Central memory CD8-positive, alpha-beta T cell (primary cell): Measurements from ENCODE around the gene FAM186B.

ENCODE experiments used
- ATAC-seq: fragments of 150-1000 bp; cut with Tn5 transposase; replicated peaks from 2 replicates; pipeline ENCODE4 v1.10.0; 2022; ENCODE audit warnings: mild to moderate bottlenecking, moderate FRiP score, moderate number of reproducible peaks; ENCODE audit not compliant: poor library complexity, severe bottlenecking; ENCODE audit errors: extremely low read depth
- DNase-seq, 2 donors: peaks; one replicate each; pipeline ENCODE4 v3.0.0; 2021; ENCODE audit warnings: low spot score in 2 of 2
- H3K27ac Mint-ChIP-seq: one replicate; pipeline ENCODE4 v1.8.0; 2022; ENCODE audit warnings: low read depth, mild to moderate bottlenecking, moderate library complexity, mixed read lengths
- H3K27me3 Mint-ChIP-seq: one replicate; pipeline ENCODE4 v1.8.0; 2022; ENCODE audit warnings: mixed read lengths
- H3K36me3 Mint-ChIP-seq: one replicate; pipeline ENCODE4 v1.8.0; 2022; ENCODE audit warnings: mild to moderate bottlenecking, moderate library complexity, mixed read lengths; ENCODE audit not compliant: insufficient read depth
- H3K4me1 Mint-ChIP-seq: one replicate; pipeline ENCODE4 v1.8.0; 2022; ENCODE audit warnings: mixed read lengths
- H3K4me3 Mint-ChIP-seq: one replicate; pipeline ENCODE4 v1.8.0; 2022; ENCODE audit warnings: mild to moderate bottlenecking, moderate library complexity, mixed read lengths
- H3K9me3 Mint-ChIP-seq: one replicate; pipeline ENCODE4 v1.8.0; 2022; ENCODE audit warnings: mixed read lengths

FAM186B gene

GRCh38 chr12:49567302-49567610 is 38.2 kb downstream of the FAM186B start:
- peaks cover 37% of the 10 kb centered on the region for H3K36me3 Mint-ChIP-seq
- no peak for DNase-seq
- no peaks in the 10 kb centered on the region for H3K9me3 Mint-ChIP-seq
- peaks cover 64% of the 10 kb centered on the region for H3K4me1 Mint-ChIP-seq
- ATAC-seq = peak; percentile 25
- H3K4me3 Mint-ChIP-seq = peak overlapping the region; percentile 97
- H3K27me3 Mint-ChIP-seq = no peaks in the 10 kb centered on the region
- peak overlapping the region; percentile 99 for H3K27ac Mint-ChIP-seq

DNA sequence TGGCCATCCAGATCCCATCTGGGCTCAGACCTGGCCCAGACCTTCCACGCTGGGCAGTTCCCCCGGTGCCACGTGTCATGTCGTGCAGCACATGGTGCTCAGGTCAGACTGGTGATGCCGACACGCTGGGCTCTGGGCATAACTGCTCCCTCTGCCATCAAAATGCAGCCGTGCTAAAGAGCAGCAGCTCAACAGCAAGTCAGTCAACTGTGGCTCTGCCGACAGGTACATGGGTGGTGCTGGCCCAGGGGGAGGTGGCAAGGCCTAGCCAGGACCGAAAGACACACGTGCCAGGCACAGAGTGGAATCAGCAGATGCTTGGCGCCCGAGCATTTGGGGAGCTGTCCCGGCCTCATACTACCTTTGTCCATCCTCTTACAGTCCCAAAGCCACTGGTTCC is 39.1 kb downstream of the FAM186B start:
- Mint-ChIP-seq H3K4me1 (peaks cover 57% of the 10 kb centered on the region), H3K36me3 (peaks cover 43% of the 10 kb centered on the region), H3K9me3 (no peaks in the 10 kb centered on the region), H3K4me3 (no peak overlapping the region), H3K27me3 (no peaks in the 10 kb centered on the region), H3K27ac (no peak overlapping the region)
- no peak for ATAC-seq
- no peak for DNase-seq

DNA sequence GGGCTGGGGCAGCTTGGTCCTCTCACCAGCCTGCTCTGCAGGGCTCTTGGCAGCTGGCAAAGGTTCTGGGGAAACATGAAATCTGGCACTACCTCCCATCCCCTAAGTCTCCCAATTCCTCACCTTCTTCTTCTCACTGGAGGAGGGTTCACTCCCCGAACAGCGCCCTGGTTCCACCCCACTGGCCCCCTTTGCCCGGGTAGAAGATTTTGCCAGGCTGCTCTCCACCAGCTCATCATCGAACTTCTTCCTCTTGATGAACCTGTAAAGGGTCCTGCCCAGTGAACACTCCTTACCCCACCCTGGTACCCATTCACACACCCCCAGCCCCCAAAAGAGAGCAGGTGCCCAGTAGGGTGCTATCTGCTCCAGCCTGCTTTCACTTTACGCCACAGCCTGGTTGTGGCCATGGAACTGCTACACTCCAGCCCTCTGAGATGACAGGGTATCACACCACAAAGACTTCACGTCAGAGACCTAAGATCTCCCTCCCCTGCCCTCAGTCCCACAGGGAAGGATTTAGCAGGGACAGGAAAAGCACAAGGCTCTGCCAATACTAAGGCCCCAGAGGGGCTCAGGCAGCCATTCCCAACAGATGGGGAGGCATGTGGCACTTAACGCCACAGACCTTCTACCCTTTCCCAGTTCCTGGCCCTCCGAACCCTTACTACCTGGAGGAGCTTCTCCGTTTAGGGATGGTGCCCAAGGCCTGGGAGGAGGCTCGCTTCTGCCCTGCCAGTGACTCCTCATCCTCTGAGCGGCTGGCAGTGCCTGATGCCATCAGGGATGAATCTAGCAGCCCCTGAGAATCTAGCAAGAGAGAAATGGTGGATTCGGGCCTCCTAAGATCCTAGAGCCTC is 39.8 kb downstream of the FAM186B start:
- DNase-seq (no peak), ATAC-seq (no peak)
- Mint-ChIP-seq H3K36me3 (peaks cover 45% of the 10 kb centered on the region), H3K27ac (no peak overlapping the region), H3K4me3 (peak overlapping the region; percentile 40), H3K4me1 (peaks cover 50% of the 10 kb centered on the region), H3K9me3 (no peaks in the 10 kb centered on the region), H3K27me3 (no peaks in the 10 kb centered on the region)

DNA sequence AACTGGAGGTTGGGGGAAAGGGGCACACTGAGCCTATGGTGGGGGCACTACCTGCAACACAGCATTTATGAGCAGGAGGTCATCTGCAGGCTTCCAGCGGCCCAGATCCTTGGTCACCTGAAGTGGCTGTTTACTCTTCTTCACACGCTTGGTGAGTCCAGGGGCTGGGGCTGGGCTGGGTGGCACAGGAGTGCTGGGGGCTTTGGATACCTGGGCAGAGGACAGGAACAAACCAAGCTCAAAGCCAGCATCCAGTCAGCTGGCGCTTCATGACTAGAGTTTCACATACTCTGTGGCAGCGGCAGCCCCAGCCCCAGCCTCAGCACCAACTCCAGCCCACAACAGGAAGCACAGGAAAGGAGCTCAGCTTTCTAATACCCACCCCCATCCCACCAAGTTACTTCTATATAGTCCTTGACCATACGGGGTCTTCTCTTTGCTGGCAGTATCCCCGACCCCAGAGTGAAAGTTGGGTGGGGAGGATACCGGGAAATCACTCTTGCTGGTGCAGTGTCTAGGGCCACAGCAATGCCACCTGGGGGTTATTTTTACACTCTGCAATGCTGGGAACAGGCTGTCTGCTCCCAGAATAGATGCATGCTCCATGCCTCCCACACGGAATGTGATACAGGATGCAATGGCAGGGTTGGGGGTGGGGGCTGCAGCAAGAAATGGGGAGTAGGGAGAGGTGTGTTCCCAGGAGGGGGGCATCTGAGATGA is 40.6 kb downstream of the FAM186B start:
- peaks cover 48% of the 10 kb centered on the region for H3K36me3 Mint-ChIP-seq
- no peak for ATAC-seq
- DNase-seq = no peak
- no peaks in the 10 kb centered on the region for H3K27me3 Mint-ChIP-seq
- H3K4me1 Mint-ChIP-seq = peaks cover 47% of the 10 kb centered on the region
- H3K9me3 Mint-ChIP-seq = no peaks in the 10 kb centered on the region
- H3K27ac Mint-ChIP-seq = no peak overlapping the region
- peak overlapping the region; percentile 40 for H3K4me3 Mint-ChIP-seq

GRCh38 chr12:49563951-49564685 is 41.3 kb downstream of the FAM186B start:
- DNase-seq (no peak), ATAC-seq (no peak)
- no peaks in the 10 kb centered on the region for H3K9me3 Mint-ChIP-seq
- H3K27me3 Mint-ChIP-seq = no peaks in the 10 kb centered on the region
- peaks cover 55% of the 10 kb centered on the region for H3K36me3 Mint-ChIP-seq
- peaks cover 47% of the 10 kb centered on the region for H3K4me1 Mint-ChIP-seq
- H3K27ac Mint-ChIP-seq = peak overlapping the region; percentile 16
- no peak overlapping the region for H3K4me3 Mint-ChIP-seq

GRCh38 chr12:49562831-49563230 is 42.6 kb downstream of the FAM186B start:
- no peak for DNase-seq
- H3K4me3 Mint-ChIP-seq = no peak overlapping the region

GRCh38 chr12:49562233-49562632 is 43.2 kb downstream of the FAM186B start:
- Mint-ChIP-seq H3K27ac (no peak overlapping the region), H3K4me1 (peaks cover 29% of the 10 kb centered on the region), H3K9me3 (no peaks in the 10 kb centered on the region), H3K27me3 (no peaks in the 10 kb centered on the region), H3K4me3 (no peak overlapping the region), H3K36me3 (peaks cover 51% of the 10 kb centered on the region)
- DNase-seq (no peak), ATAC-seq (no peak)

More at GRCh38 chr12:49562831-49563230, 42.6 kb downstream of the FAM186B start:
- peaks cover 56% of the 10 kb centered on the region for H3K36me3 Mint-ChIP-seq
- H3K4me1 Mint-ChIP-seq = peaks cover 35% of the 10 kb centered on the region
- no peaks in the 10 kb centered on the region for H3K27me3 Mint-ChIP-seq
- no peak overlapping the region for H3K27ac Mint-ChIP-seq
- no peaks in the 10 kb centered on the region for H3K9me3 Mint-ChIP-seq
- no peak for ATAC-seq

GRCh38 chr12:49560695-49561094 is 44.7 kb downstream of the FAM186B start:
- H3K9me3 Mint-ChIP-seq = no peaks in the 10 kb centered on the region
- H3K4me1 Mint-ChIP-seq = peaks cover 22% of the 10 kb centered on the region
- no peak overlapping the region for H3K4me3 Mint-ChIP-seq
- DNase-seq (no peak), ATAC-seq (no peak)
- H3K36me3 Mint-ChIP-seq = peaks cover 47% of the 10 kb centered on the region
- H3K27me3 Mint-ChIP-seq = no peaks in the 10 kb centered on the region
- no peak overlapping the region for H3K27ac Mint-ChIP-seq

- peaks cover 6% of the 10 kb centered on the region for H3K4me1 Mint-ChIP-seq
- no peak for DNase-seq
- ATAC-seq = no peak
- no peaks in the 10 kb centered on the region for H3K27me3 Mint-ChIP-seq
- no peak overlapping the region for H3K27ac Mint-ChIP-seq
- no peak overlapping the region for H3K4me3 Mint-ChIP-seq
- no peaks in the 10 kb centered on the region for H3K9me3 Mint-ChIP-seq
- H3K36me3 Mint-ChIP-seq = peaks cover 40% of the 10 kb centered on the region
Measured at GRCh38 chr12:49559011-49559675, 46.3 kb downstream of the FAM186B start.

GRCh38 chr12:49558526-49558925 is 46.9 kb downstream of the FAM186B start:
- Mint-ChIP-seq H3K27me3 (no peaks in the 10 kb centered on the region), H3K27ac (no peak overlapping the region), H3K36me3 (peaks cover 35% of the 10 kb centered on the region), H3K4me1 (peaks cover 2% of the 10 kb centered on the region), H3K9me3 (no peaks in the 10 kb centered on the region), H3K4me3 (no peak overlapping the region)
- no peak for DNase-seq
- ATAC-seq = no peak

DNA sequence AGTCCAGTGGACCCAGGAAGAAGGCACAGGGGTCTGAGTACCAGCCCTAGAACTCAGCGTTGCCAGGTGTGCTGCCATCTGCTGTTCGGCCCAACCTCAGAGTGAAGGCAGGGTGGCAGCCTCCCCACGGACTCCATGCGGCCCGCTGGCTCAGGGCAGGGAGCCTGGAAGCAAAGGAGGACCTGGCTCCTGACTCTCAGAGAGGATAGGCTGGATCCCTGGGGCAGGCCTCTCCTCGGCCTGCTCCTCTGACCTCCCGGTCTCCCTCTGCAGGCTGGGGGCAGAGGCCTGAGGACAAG is 47.6 kb downstream of the FAM186B start:
- peaks cover 32% of the 10 kb centered on the region for H3K36me3 Mint-ChIP-seq

DNA sequence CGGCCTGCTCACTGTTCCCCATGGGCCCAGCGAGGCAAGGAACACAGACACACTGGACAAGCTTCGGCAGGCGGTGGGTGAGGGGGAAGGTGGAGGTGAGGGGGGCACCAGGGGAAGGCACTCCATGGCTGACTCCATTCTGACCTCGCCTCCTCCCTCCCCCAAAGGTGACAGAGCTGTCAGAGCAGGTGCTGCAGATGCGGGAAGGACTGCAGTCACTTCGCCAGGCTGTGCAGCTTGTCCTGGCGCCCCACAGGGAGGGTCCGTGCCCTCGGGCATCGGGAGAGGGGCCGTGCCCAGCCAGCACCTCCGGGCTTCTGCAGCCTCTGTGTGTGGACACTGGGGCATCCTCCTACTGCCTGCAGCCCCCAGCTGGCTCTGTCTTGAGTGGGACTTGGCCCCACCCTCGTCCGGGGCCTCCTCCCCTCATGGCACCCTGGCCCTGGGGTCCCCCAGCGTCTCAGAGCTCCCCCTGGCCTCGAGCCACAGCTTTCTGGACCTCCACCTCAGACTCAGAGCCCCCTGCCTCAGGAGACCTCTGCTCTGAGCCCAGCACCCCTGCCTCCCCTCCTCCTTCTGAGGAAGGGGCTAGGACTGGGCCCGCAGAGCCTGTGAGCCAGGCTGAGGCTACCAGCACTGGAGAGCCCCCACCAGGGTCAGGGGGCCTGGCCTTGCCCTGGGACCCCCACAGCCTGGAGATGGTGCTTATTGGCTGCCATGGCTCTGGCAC is 48.1 kb downstream of the FAM186B start:
- Mint-ChIP-seq H3K4me1 (peaks cover 6% of the 10 kb centered on the region), H3K4me3 (no peak overlapping the region), H3K27ac (no peak overlapping the region), H3K27me3 (no peaks in the 10 kb centered on the region), H3K9me3 (no peaks in the 10 kb centered on the region), H3K36me3 (peaks cover 27% of the 10 kb centered on the region)
- no peak for ATAC-seq
- DNase-seq = no peak

More for the DNA sequence above, 47.6 kb downstream of the FAM186B start:
- no peaks in the 10 kb centered on the region for H3K9me3 Mint-ChIP-seq
- no peaks in the 10 kb centered on the region for H3K27me3 Mint-ChIP-seq
- H3K27ac Mint-ChIP-seq = no peak overlapping the region
- H3K4me1 Mint-ChIP-seq = peaks cover 6% of the 10 kb centered on the region
- DNase-seq (no peak), ATAC-seq (no peak)
- H3K4me3 Mint-ChIP-seq = no peak overlapping the region
